ENCODE results near the gene ALDH4A1. TPM values are rescaled to one million over a fixed set of nuclear protein-coding genes. Genes with fewer than 3 reads are reported as not detected.

The ALDH4A1 gene
- polyA plus RNA-seq (2013, experiment 1 of 2): 13.2 TPM
- polyA plus RNA-seq (2013, experiment 2 of 2): 12.6 TPM

GRCh38 chr1:18902523-18903290 is at the start of gene ALDH4A1:
TSS of gene ALDH4A1 (minus strand) at chr1:18902555. CDS start at chr1:18902523, 32 bp downstream.
- peak within 1 kb of the TSS; percentile 99 for H3K27ac ChIP-seq (ENCODE audit: low read depth, low read length, severe bottlenecking)
- WGBS, 2 experiments (ENCODE audit: insufficient coverage in 2 of 2): 0 to 1% methylated on average over 52 to 55 of the region's 55 CpGs
- H3K36me3 ChIP-seq (ENCODE audit: control insufficient read depth, insufficient read depth, low read length): peaks cover 15% of the 10 kb centered on the region
- H3K4me1 ChIP-seq (ENCODE audit: control insufficient read depth, insufficient read depth, low read length, poor library complexity, severe bottlenecking): peaks cover 18% of the 10 kb centered on the region
- H3K4me3 ChIP-seq (ENCODE audit: extremely low read depth, insufficient read depth, low read length, poor library complexity, severe bottlenecking): peak within 1 kb of the TSS; percentile 78
- H3K9me3 ChIP-seq (ENCODE audit: control insufficient read depth, low read length): no peaks in the 10 kb centered on the region

- peaks cover 6% of the 10 kb centered on the region for H3K36me3 ChIP-seq (ENCODE audit: control insufficient read depth, insufficient read depth, low read length)
- H3K4me1 ChIP-seq (ENCODE audit: control insufficient read depth, insufficient read depth, low read length, poor library complexity, severe bottlenecking): peaks cover 53% of the 10 kb centered on the region
- no peak overlapping the region for H3K4me3 ChIP-seq (ENCODE audit: extremely low read depth, insufficient read depth, low read length, poor library complexity, severe bottlenecking)
- H3K9me3 ChIP-seq (ENCODE audit: control insufficient read depth, low read length): no peaks in the 10 kb centered on the region
- H3K27ac ChIP-seq (ENCODE audit: low read depth, low read length, severe bottlenecking): peak overlapping the region; percentile 95
- 89 to 91% methylated on average over 8 of the region's 8 CpGs for WGBS, 2 experiments (ENCODE audit: insufficient coverage in 2 of 2)
These were observed 49.5 kb upstream of the ALDH4A1 start for GRCh38 chr1:18951818-18952391.

GRCh38 chr1:18951416-18951815 is 49.1 kb upstream of the ALDH4A1 start:
- 83 to 89% methylated on average over 9 of the region's 9 CpGs for WGBS, 2 experiments (ENCODE audit: insufficient coverage in 2 of 2)
- H3K4me1 ChIP-seq (ENCODE audit: control insufficient read depth, insufficient read depth, low read length, poor library complexity, severe bottlenecking): peaks cover 56% of the 10 kb centered on the region
- peaks cover 6% of the 10 kb centered on the region for H3K36me3 ChIP-seq (ENCODE audit: control insufficient read depth, insufficient read depth, low read length)
- no peak overlapping the region for H3K4me3 ChIP-seq (ENCODE audit: extremely low read depth, insufficient read depth, low read length, poor library complexity, severe bottlenecking)
- H3K27ac ChIP-seq (ENCODE audit: low read depth, low read length, severe bottlenecking): peak overlapping the region; percentile 95
- H3K9me3 ChIP-seq (ENCODE audit: control insufficient read depth, low read length): no peaks in the 10 kb centered on the region

GRCh38 chr1:18950401-18951026 is 48.2 kb upstream of the ALDH4A1 start:
- peak overlapping the region; percentile 9 for H3K4me3 ChIP-seq (ENCODE audit: extremely low read depth, insufficient read depth, low read length, poor library complexity, severe bottlenecking)
- no peaks in the 10 kb centered on the region for H3K9me3 ChIP-seq (ENCODE audit: control insufficient read depth, low read length)
- WGBS, 2 experiments (ENCODE audit: insufficient coverage in 2 of 2): 63 to 76% methylated on average over 14 to 16 of the region's 19 CpGs
- peak overlapping the region; percentile 95 for H3K27ac ChIP-seq (ENCODE audit: low read depth, low read length, severe bottlenecking)
- H3K4me1 ChIP-seq (ENCODE audit: control insufficient read depth, insufficient read depth, low read length, poor library complexity, severe bottlenecking): peaks cover 61% of the 10 kb centered on the region
- peaks cover 6% of the 10 kb centered on the region for H3K36me3 ChIP-seq (ENCODE audit: control insufficient read depth, insufficient read depth, low read length)

GRCh38 chr1:18949686-18950400 is 47.5 kb upstream of the ALDH4A1 start:
- Histone ChIP-seq H3K9me3 (ENCODE audit: control insufficient read depth, low read length) (no peaks in the 10 kb centered on the region), H3K4me3 (ENCODE audit: extremely low read depth, insufficient read depth, low read length, poor library complexity, severe bottlenecking) (peak overlapping the region; percentile 9), H3K36me3 (ENCODE audit: control insufficient read depth, insufficient read depth, low read length) (peaks cover 6% of the 10 kb centered on the region), H3K27ac (ENCODE audit: low read depth, low read length, severe bottlenecking) (peak overlapping the region; percentile 95), H3K4me1 (ENCODE audit: control insufficient read depth, insufficient read depth, low read length, poor library complexity, severe bottlenecking) (peaks cover 67% of the 10 kb centered on the region)
- 13 to 20% methylated on average over 13 to 18 of the region's 22 CpGs for WGBS, 2 experiments (ENCODE audit: insufficient coverage in 2 of 2)

- Histone ChIP-seq H3K36me3 (ENCODE audit: control insufficient read depth, insufficient read depth, low read length) (peaks cover 6% of the 10 kb centered on the region), H3K27ac (ENCODE audit: low read depth, low read length, severe bottlenecking) (peak overlapping the region; percentile 95), H3K4me1 (ENCODE audit: control insufficient read depth, insufficient read depth, low read length, poor library complexity, severe bottlenecking) (peaks cover 67% of the 10 kb centered on the region), H3K4me3 (ENCODE audit: extremely low read depth, insufficient read depth, low read length, poor library complexity, severe bottlenecking) (no peak overlapping the region), H3K9me3 (ENCODE audit: control insufficient read depth, low read length) (no peaks in the 10 kb centered on the region)
- 61 to 69% methylated on average over 22 to 23 of the region's 23 CpGs for WGBS, 2 experiments (ENCODE audit: insufficient coverage in 2 of 2)
These were observed 46.7 kb upstream of the ALDH4A1 start for GRCh38 chr1:18948913-18949685.

- peak overlapping the region; percentile 95 for H3K27ac ChIP-seq (ENCODE audit: low read depth, low read length, severe bottlenecking)
- 83 to 87% methylated on average over 11 to 14 of the region's 15 CpGs for WGBS, 2 experiments (ENCODE audit: insufficient coverage in 2 of 2)
- peaks cover 69% of the 10 kb centered on the region for H3K4me1 ChIP-seq (ENCODE audit: control insufficient read depth, insufficient read depth, low read length, poor library complexity, severe bottlenecking)
- H3K36me3 ChIP-seq (ENCODE audit: control insufficient read depth, insufficient read depth, low read length): peaks cover 7% of the 10 kb centered on the region
- H3K9me3 ChIP-seq (ENCODE audit: control insufficient read depth, low read length): no peaks in the 10 kb centered on the region
- H3K4me3 ChIP-seq (ENCODE audit: extremely low read depth, insufficient read depth, low read length, poor library complexity, severe bottlenecking): no peak overlapping the region
These were observed 45.9 kb upstream of the ALDH4A1 start for GRCh38 chr1:18948048-18948912.

GRCh38 chr1:18947570-18947969 is 45.2 kb upstream of the ALDH4A1 start:
- H3K27ac ChIP-seq (ENCODE audit: low read depth, low read length, severe bottlenecking): no peak overlapping the region
- no peak overlapping the region for H3K4me3 ChIP-seq (ENCODE audit: extremely low read depth, insufficient read depth, low read length, poor library complexity, severe bottlenecking)

GRCh38 chr1:18946550-18947381 is 44.4 kb upstream of the ALDH4A1 start:
- no peak overlapping the region for H3K27ac ChIP-seq (ENCODE audit: low read depth, low read length, severe bottlenecking)

More at GRCh38 chr1:18947570-18947969, 45.2 kb upstream of the ALDH4A1 start:
- Histone ChIP-seq H3K36me3 (ENCODE audit: control insufficient read depth, insufficient read depth, low read length) (peaks cover 11% of the 10 kb centered on the region), H3K4me1 (ENCODE audit: control insufficient read depth, insufficient read depth, low read length, poor library complexity, severe bottlenecking) (peaks cover 69% of the 10 kb centered on the region), H3K9me3 (ENCODE audit: control insufficient read depth, low read length) (no peaks in the 10 kb centered on the region)
- 92 to 96% methylated on average over 8 to 9 of the region's 9 CpGs for WGBS, 2 experiments (ENCODE audit: insufficient coverage in 2 of 2)

More at GRCh38 chr1:18946550-18947381, 44.4 kb upstream of the ALDH4A1 start:
- WGBS, 2 experiments (ENCODE audit: insufficient coverage in 2 of 2): 85 to 90% methylated on average over 14 of the region's 15 CpGs
- peaks cover 75% of the 10 kb centered on the region for H3K4me1 ChIP-seq (ENCODE audit: control insufficient read depth, insufficient read depth, low read length, poor library complexity, severe bottlenecking)
- H3K36me3 ChIP-seq (ENCODE audit: control insufficient read depth, insufficient read depth, low read length): peaks cover 11% of the 10 kb centered on the region
- H3K4me3 ChIP-seq (ENCODE audit: extremely low read depth, insufficient read depth, low read length, poor library complexity, severe bottlenecking): no peak overlapping the region
- H3K9me3 ChIP-seq (ENCODE audit: control insufficient read depth, low read length): no peaks in the 10 kb centered on the region
